ENCODE measurements around the gene IGLL5. TPM values are rescaled to one million over a fixed set of nuclear protein-coding genes. Genes with fewer than 3 reads are reported as not detected.

IGLL5 gene
- total RNA-seq, 4 donors from 2014 or later = 1.1 to 35.5 (median 6.0) TPM; not detected in 1

DNA sequence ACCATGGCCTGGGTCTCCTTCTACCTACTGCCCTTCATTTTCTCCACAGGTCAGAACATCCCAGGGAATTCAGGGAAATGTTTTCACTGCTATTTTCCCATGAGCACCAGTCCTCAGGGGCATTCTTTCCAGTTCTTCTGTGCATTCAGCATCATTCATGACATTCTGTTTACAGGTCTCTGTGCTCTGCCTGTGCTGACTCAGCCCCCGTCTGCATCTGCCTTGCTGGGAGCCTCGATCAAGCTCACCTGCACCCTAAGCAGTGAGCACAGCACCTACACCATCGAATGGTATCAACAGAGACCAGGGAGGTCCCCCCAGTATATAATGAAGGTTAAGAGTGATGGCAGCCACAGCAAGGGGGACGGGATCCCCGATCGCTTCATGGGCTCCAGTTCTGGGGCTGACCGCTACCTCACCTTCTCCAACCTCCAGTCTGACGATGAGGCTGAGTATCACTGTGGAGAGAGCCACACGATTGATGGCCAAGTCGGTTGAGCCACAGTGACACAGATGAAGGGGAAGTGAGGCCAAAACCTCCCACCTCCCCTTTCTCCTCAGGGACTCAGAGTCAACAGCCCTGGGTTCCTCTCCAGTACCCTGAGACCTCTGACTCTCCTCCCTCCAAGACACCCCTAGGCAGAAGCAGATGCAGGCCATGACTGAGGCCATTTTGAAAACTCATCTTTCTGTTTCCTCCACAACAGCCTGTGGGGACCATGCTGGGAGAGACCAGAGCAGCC, 15.9 kb upstream of the IGLL5 start:
- Histone ChIP-seq H3K4me3 (no peak overlapping the region), H3K9me3 (peaks cover 0 to 5% (median 0%) of the 10 kb centered on the region in 4 donors), H3K27me3 (no peaks in the 10 kb centered on the region), H3K27ac (no peak overlapping the region), H3K4me1 (peaks cover 0 to 6% (median 0%) of the 10 kb centered on the region in 4 donors), H3K36me3 (no peaks in the 10 kb centered on the region)
- DNase-seq = no peak
- TF ChIP-seq, protein P1, sequence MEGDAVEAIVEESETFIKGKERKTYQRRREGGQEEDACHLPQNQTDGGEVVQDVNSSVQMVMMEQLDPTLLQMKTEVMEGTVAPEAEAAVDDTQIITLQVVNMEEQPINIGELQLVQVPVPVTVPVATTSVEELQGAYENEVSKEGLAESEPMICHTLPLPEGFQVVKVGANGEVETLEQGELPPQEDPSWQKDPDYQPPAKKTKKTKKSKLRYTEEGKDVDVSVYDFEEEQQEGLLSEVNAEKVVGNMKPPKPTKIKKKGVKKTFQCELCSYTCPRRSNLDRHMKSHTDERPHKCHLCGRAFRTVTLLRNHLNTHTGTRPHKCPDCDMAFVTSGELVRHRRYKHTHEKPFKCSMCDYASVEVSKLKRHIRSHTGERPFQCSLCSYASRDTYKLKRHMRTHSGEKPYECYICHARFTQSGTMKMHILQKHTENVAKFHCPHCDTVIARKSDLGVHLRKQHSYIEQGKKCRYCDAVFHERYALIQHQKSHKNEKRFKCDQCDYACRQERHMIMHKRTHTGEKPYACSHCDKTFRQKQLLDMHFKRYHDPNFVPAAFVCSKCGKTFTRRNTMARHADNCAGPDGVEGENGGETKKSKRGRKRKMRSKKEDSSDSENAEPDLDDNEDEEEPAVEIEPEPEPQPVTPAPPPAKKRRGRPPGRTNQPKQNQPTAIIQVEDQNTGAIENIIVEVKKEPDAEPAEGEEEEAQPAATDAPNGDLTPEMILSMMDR (IDR thresholded peaks at IDR 0.05) = no peak
- TF ChIP-seq POLR2A (IDR thresholded peaks at IDR 0.05) = no peak

DNA sequence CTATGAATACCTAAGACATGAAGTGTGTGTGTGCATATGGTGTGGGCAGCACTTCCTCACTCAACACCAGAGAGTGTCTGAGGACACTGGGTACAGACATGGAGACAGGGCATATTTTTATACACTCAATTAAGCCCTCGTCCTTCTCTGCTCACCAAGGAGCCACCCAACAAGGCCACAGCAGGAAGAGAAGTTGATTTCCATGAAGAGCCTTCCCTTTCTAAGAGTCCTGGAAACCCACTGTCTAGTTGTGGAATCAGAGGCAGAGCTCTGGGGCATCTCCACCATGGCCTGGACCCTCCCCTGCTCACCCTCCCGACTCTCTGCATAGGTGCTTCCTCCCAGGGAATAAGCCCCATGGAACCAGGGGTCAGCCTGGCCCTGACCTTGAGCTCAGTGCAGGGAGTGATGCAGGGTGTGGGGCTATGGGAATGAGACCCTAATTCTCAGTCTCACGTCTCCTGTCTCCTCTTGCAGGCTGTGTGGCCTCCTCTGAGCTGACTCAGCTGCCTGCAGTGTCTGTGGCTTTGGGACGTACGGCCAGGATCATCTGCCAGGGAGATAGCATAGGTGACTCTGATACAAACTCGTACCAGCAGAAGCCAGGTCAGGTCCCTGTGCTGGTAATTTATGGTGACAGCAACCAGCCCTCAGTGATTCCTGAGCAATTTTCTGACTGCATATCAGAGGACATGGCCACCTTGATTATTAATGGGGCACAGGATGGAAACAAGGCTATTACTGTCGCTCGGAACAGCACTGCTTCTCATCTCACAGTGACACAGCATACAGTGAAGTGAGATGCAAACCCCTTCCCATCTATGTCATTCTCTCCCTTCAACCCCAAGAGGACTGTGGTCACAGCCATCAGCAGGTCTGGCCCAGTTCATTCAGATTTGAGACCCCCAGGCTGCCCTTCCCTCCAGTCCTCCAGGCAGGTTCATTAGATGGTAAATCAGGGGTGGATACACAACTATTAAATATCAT, 14.6 kb upstream of the IGLL5 start:
- Histone ChIP-seq H3K4me1 (no peaks in the 10 kb centered on the region), H3K9me3 (peaks cover 0 to 5% (median 0%) of the 10 kb centered on the region in 4 donors), H3K27me3 (no peaks in the 10 kb centered on the region), H3K27ac (no peak overlapping the region), H3K36me3 (no peaks in the 10 kb centered on the region), H3K4me3 (no peak overlapping the region)
- TF ChIP-seq, protein P1 (IDR thresholded peaks at IDR 0.05) = no peak
- TF ChIP-seq POLR2A (IDR thresholded peaks at IDR 0.05) = no peak
- DNase-seq = no peak

DNA sequence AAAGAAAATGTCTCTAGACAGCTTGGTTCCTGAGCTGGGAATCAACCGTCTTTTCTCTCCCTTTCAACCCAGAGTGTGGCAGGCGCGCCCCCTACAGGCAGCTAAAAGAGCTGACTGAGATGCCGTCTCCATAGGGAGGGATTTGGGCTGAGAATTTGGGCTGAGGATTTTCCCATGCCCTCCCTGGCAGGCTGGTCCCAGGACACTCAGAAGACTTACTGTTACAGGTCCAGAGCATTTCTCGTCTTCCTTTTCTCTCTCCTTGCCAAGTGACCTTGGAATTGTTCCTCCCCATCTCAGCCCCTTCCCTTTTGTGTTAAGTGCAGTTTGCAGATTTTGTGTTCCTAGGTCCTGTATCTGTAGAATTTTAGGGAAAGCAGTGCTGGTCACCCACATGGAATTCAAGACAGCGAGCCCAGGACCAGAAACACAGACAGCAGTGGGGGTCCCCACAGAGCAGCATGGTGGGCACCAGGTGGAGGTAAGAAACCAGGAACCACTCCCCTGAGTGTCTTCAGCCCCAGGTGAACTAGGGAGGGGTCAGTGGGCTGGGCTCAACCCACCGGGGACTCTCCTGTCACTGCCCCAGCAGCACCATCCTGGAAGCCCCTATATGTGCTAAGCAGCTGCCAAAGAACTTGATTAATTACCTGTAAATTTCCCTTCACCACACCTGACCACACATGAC, 9.9 kb upstream of the IGLL5 start:
- H3K4me1 ChIP-seq = no peaks in the 10 kb centered on the region
- H3K27ac ChIP-seq = no peak overlapping the region
- no peaks in the 10 kb centered on the region for H3K27me3 ChIP-seq
- TF ChIP-seq POLR2A (IDR thresholded peaks at IDR 0.05) = no peak
- TF ChIP-seq, protein P1 (IDR thresholded peaks at IDR 0.05) = peak; percentile 61 to 79 (median 76)
- peak; percentile 45 to 85 (median 84) for DNase-seq
- H3K36me3 ChIP-seq = no peaks in the 10 kb centered on the region
- H3K4me3 ChIP-seq = no peak overlapping the region
- H3K9me3 ChIP-seq = peaks cover 0 to 5% (median 0%) of the 10 kb centered on the region in 4 donors

DNA sequence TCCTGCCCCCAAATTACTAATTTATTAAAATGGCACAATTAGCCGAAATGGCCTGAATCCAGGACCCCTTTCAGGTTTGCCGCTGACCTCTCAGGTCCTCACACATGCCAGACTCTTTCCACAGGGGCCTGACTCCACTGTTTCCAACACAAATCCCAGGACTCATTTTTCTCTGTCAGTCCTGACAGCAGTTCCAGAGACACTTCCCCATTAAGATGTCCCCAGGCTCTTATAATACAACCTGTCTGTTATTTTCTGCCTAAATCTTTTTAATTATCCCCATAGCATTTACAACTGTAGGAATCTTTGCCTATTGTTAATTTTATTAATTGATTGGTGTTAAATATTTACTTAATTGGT, 9.4 kb upstream of the IGLL5 start:
- no peak for DNase-seq
- no peaks in the 10 kb centered on the region for H3K36me3 ChIP-seq
- H3K27ac ChIP-seq = no peak overlapping the region
- TF ChIP-seq, protein P1 (IDR thresholded peaks at IDR 0.05) = no peak
- no peak for TF ChIP-seq POLR2A (IDR thresholded peaks at IDR 0.05)
- no peaks in the 10 kb centered on the region for H3K27me3 ChIP-seq
- no peak overlapping the region for H3K4me3 ChIP-seq
- H3K9me3 ChIP-seq = peaks cover 0 to 5% (median 0%) of the 10 kb centered on the region in 4 donors
- H3K4me1 ChIP-seq = no peaks in the 10 kb centered on the region

All from Peyer's patch (tissue), 4 donors.